Epithelial cell of esophagus (primary cell): ENCODE results near the gene TULP1.
A peak's percentile ranks its signal among the peaks of the same experiment; 100 is the strongest.
"Not testable (repeated sequence)": the region's sequence is repeated elsewhere in the genome, so short reads cannot be mapped to it uniquely, and the experiment has no call there.

ENCODE experiments used
- DNase-seq: peaks from one replicate; pipeline ENCODE4 v3.0.0; 2010; ENCODE audit warnings: low read depth
- H3K4me3 ChIP-seq: 2 replicates; pipeline ENCODE4 v1.5.1; 2011; ENCODE audit warnings: mild to moderate bottlenecking, low read length, control low read depth
- TF ChIP-seq, protein P1 (sequence below): IDR thresholded peaks from 2 replicates; pipeline ENCODE4 v1.5.1; 2011; ENCODE audit warnings: low read depth, mild to moderate bottlenecking, low read length, control low read depth, inconsistent platforms; ENCODE audit not compliant: insufficient read depth; ENCODE audit errors: missing control alignments

The TULP1 gene

DNA sequence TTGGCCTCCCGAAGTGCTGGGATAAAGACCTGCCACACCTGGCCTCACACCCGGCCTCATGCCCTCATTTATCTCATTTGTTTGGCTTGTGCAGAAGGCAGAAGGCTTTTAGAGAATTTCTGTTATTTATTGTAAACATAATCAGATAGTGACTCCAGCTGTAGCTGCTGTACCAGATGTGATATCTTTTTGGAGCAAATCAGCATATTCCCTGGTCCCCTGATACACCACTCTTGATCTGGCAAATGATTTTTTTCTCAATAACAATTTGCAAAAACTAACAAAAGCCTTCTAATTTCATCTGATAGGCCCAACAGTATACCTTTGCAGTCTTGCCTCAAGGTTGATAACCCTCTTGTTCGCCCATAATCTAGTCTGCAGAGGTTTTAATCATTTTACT, 26.5 kb upstream of the TULP1 start:
- TF ChIP-seq, protein P1, sequence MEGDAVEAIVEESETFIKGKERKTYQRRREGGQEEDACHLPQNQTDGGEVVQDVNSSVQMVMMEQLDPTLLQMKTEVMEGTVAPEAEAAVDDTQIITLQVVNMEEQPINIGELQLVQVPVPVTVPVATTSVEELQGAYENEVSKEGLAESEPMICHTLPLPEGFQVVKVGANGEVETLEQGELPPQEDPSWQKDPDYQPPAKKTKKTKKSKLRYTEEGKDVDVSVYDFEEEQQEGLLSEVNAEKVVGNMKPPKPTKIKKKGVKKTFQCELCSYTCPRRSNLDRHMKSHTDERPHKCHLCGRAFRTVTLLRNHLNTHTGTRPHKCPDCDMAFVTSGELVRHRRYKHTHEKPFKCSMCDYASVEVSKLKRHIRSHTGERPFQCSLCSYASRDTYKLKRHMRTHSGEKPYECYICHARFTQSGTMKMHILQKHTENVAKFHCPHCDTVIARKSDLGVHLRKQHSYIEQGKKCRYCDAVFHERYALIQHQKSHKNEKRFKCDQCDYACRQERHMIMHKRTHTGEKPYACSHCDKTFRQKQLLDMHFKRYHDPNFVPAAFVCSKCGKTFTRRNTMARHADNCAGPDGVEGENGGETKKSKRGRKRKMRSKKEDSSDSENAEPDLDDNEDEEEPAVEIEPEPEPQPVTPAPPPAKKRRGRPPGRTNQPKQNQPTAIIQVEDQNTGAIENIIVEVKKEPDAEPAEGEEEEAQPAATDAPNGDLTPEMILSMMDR: no peak
- H3K4me3 ChIP-seq: no peak overlapping the region
- DNase-seq: no peak

DNA sequence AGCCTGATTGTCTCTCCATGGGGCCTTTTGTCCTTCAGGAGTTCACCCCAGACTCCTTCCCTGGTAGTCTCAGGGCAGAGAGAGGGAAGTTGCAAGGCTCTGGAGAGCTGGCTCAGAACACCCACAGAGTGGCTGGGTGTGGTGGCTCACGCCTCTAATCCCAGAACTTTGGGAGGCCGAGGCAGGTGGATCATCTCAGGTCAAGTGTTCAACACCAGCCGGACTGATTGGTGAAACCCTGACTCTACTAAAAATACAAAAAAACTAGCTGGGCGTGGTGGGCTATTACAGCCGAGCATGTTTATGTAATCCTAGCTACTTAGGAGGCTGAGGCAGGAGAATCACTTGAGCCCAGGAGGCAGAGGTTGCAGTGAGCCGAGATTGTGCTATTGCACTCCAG, 23.2 kb upstream of the TULP1 start:
- not testable (repeated sequence) for DNase-seq, H3K4me3 ChIP-seq

- TF ChIP-seq, protein P1: no peak
- no peak overlapping the region for H3K4me3 ChIP-seq
- no peak for DNase-seq
Observed at GRCh38 chr6:35534407-35535170, 21.9 kb upstream of the TULP1 start.

- H3K4me3 ChIP-seq: no peak overlapping the region
- no peak for DNase-seq
- TF ChIP-seq, protein P1: no peak
Observed at GRCh38 chr6:35533981-35534380, 21.3 kb upstream of the TULP1 start.

DNA sequence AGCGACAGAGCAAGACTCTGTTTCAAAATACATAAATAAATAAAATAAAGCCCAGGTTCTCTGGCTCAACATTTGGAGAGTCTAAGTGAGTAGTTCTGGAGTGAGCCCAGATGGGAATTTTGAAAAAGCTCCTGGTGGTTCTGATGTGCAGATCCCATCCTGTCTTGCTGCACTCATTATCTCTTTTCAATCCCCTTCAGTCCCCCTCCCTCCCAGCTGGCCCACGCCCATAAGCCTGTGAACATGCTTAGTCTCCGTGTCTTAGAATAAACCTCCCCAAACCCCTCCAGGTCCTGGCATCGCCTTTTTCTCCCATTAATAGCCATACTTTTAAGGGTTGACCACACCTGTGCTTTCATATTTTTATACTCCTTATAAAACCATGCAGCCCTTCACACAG, 19.4 kb upstream of the TULP1 start:
- no peak overlapping the region for H3K4me3 ChIP-seq
- no peak for DNase-seq
- TF ChIP-seq, protein P1: no peak

- H3K4me3 ChIP-seq: no peak overlapping the region
- TF ChIP-seq, protein P1: no peak
- DNase-seq: no peak
Observed at GRCh38 chr6:35524380-35525020, 11.8 kb upstream of the TULP1 start.

- TF ChIP-seq, protein P1: peak; percentile 92
- H3K4me3 ChIP-seq: no peak overlapping the region
- DNase-seq: peak; percentile 66
Observed at GRCh38 chr6:35522660-35523658, 10.3 kb upstream of the TULP1 start.
